ENCODE data around the gene PIGV. TPM values are rescaled to one million over a fixed set of nuclear protein-coding genes. Genes with fewer than 3 reads are reported as not detected.

Gene PIGV
- 10 to 100 TPM in 4 of 6 donors, 1 to 10 TPM in 2; 7.8 to 14.2 (median 10.8) TPM for polyA plus RNA-seq (ENCODE audit: low read depth in 6 of 6)

DNA sequence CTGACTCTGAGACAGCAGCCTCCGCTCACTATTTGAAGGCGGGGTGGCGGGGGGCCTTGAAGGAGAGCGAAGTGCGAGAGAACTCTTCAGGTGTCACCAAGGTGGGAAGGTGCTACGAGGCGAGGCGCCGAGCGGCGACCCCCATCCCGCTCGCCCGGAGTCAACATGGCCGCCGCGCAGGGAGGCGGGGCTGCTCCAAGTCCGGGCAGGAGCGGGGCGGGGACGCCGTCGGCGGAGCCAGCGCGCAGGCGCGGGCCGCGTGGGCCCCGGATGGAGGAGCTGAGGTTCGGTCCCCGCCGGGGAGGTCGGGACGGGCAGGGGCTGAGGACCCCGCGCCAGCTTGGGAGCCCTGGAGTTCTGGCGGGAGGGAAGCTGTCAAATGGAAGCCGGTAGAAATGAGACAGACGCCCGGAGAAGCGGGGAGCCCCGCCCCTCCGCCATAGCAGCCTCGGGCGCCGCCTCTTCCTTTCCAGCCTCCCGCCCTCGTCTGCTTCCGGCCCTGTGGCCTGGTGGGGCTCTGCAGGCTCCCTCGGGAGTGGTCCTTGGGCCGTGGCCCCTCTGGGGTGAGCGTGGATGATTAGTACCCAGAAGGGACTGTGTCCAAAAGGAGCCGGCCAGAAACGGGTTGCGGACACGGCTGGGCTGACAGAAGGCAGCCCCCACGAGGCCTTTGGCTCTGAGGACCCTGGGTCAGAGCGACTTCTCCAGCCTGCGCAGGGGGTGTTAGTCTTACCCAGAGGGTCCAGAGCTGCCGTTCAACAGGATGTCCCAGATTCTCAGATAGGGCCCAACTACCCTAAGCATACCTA is at the start of gene PIGV:
Gene PIGV, plus strand, starts transcription at position 245 of the 809 bp plus-strand sequence. CDS start 2,866 bp downstream, outside the sequence.
- Mint-ChIP-seq H3K4me1 (peaks cover 42 to 50% (median 45%) of the 10 kb centered on the region in 3 donors), H3K27me3 (no peaks in the 10 kb centered on the region)

DNA sequence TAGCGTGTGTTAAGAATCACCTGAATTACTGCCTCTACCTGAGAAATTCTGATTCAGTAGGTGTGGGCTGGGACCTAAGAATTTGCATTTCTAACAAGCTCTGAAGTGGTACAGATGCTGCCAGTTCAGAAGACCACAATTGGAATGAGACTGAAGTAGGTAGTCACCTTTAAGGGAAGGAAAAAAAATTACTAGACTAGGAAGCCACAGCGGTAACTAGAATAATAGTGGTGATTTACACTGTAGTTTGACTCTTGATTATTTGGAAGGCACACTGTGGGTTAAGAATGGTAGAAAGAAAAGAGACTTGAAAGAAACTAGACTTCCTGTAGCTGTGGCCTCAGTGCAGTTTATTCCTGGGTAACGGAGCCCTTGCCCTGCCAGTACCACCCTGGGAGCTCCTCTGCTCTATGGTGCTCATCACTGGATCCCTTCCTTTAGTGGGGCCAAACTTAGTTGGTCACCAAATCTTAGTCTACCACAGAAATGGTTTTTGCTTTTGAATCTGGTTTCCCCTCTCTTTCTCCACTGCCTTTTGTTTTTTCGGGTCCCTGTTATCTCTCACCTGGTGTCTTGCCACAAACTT is 48.3 kb upstream of the PIGV start:
- H3K4me3 Mint-ChIP-seq: peak overlapping the region in 7 of 8 donors; percentile 2 to 80 (median 70)
- H3K9me3 Mint-ChIP-seq: no peaks in the 10 kb centered on the region
- peaks cover 9 to 29% of the 10 kb centered on the region in 2 donors for H3K36me3 Mint-ChIP-seq
- peak overlapping the region; percentile 69 to 97 (median 80) for H3K27ac Mint-ChIP-seq
- H3K27me3 Mint-ChIP-seq: no peaks in the 10 kb centered on the region
- H3K4me1 Mint-ChIP-seq: peaks cover 47 to 63% (median 53%) of the 10 kb centered on the region in 3 donors
- no peak for DNase-seq
- no peak for ATAC-seq (ENCODE audit: low read depth in 2 of 2)

More for the DNA sequence above, at the start of gene PIGV:
- DNase-seq (peak; percentile 89), ATAC-seq (ENCODE audit: low read depth in 2 of 2) (peak; percentile 76 to 81)
- Mint-ChIP-seq H3K27ac (peak within 1 kb of the TSS; percentile 98 to 99 (median 99)), H3K9me3 (peaks cover 0 to 1% (median 0%) of the 10 kb centered on the region in 7 donors), H3K36me3 (peaks cover 5 to 7% of the 10 kb centered on the region in 2 donors), H3K4me3 (peak within 1 kb of the TSS; percentile 83 to 99 (median 99))

DNA sequence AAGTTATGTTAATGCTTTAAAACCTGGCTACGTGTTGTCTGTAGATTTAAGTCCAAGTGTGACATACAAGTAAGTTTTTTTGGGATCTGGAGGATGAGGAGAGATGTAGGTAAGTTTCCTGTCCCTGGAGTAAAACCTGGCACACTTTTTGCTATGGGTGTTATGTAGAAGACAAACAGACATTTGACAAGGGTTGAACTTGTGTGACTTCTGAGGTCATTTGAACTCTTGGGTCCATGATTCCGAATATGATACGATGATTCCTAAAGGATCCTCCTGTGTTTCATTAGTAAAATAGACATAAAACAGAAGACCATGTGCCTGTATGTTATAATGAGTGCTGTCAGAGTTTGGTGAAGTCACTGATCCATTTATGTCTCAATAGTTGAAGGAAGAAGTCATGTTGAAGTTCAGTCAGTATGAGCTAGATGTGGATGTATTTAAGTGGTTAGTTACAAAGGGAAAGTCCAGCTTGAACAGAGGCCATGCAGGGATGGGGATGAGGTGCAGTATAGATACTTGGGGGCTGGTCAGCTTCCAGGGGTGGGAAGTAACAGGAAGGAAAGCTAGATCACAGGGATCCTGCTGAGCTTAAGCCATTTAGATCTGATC is 47.6 kb upstream of the PIGV start:
- Mint-ChIP-seq H3K4me1 (peaks cover 52 to 70% (median 60%) of the 10 kb centered on the region in 3 donors), H3K4me3 (peak overlapping the region; percentile 1 to 72 (median 24)), H3K27ac (peak overlapping the region; percentile 69 to 97 (median 80)), H3K36me3 (peaks cover 9 to 29% of the 10 kb centered on the region in 2 donors), H3K9me3 (no peaks in the 10 kb centered on the region), H3K27me3 (no peaks in the 10 kb centered on the region)
- DNase-seq (no peak), ATAC-seq (ENCODE audit: low read depth in 2 of 2) (no peak)

GRCh38 chr1:26740952-26741351 is 46.8 kb upstream of the PIGV start:
- DNase-seq (no peak), ATAC-seq (ENCODE audit: low read depth in 2 of 2) (no peak)
- peak overlapping the region; percentile 49 to 97 (median 84) for H3K27ac Mint-ChIP-seq
- H3K27me3 Mint-ChIP-seq: no peaks in the 10 kb centered on the region
- peaks cover 48 to 77% (median 64%) of the 10 kb centered on the region in 3 donors for H3K4me1 Mint-ChIP-seq
- H3K9me3 Mint-ChIP-seq: no peaks in the 10 kb centered on the region
- peak overlapping the region in 2 of 8 donors; percentile 2 to 35 for H3K4me3 Mint-ChIP-seq
- H3K36me3 Mint-ChIP-seq: peaks cover 5 to 23% of the 10 kb centered on the region in 2 donors

GRCh38 chr1:26743426-26744059 is 44.2 kb upstream of the PIGV start:
- DNase-seq (no peak), ATAC-seq (ENCODE audit: low read depth in 2 of 2) (peak; percentile 46 to 50)
- Mint-ChIP-seq H3K4me1 (peaks cover 57 to 99% (median 80%) of the 10 kb centered on the region in 3 donors), H3K4me3 (peak overlapping the region; percentile 61 to 90 (median 84)), H3K9me3 (no peaks in the 10 kb centered on the region), H3K27ac (peak overlapping the region; percentile 69 to 97 (median 94)), H3K27me3 (no peaks in the 10 kb centered on the region), H3K36me3 (peaks cover 11 to 22% of the 10 kb centered on the region in 2 donors)

GRCh38 chr1:26744075-26744959 is 43.4 kb upstream of the PIGV start:
- peak overlapping the region; percentile 61 to 90 (median 84) for H3K4me3 Mint-ChIP-seq
- no peaks in the 10 kb centered on the region for H3K27me3 Mint-ChIP-seq
- H3K9me3 Mint-ChIP-seq: no peaks in the 10 kb centered on the region
- ATAC-seq (ENCODE audit: low read depth in 2 of 2) (peak; percentile 89 to 93), DNase-seq (peak; percentile 77)
- H3K27ac Mint-ChIP-seq: peak overlapping the region; percentile 69 to 97 (median 94)
- H3K36me3 Mint-ChIP-seq: peaks cover 11 to 22% of the 10 kb centered on the region in 2 donors
- H3K4me1 Mint-ChIP-seq: peaks cover 54 to 97% (median 82%) of the 10 kb centered on the region in 3 donors

DNA sequence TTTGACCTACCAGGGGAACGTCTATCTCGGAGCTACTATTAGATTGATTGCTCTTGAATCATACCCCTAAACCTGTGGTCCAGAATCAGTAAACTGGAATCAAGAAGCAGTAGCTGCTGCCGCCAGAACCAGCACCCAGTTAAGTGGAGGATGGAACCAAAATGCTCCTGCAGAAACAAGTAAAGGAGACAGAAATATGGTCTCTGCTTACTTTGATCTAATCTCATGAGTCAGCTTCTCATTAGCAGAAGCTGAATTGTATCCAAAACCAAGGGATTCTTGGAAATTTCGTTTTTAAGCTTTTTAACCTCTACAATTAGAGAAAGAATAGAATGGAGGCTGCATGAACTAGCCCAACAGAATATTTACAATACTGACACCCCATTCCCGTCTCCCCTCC is 42.6 kb upstream of the PIGV start:
- Mint-ChIP-seq H3K4me1 (peaks cover 52 to 96% (median 82%) of the 10 kb centered on the region in 3 donors), H3K4me3 (peak overlapping the region in 6 of 8 donors; percentile 11 to 89 (median 84)), H3K36me3 (peaks cover 12 to 19% of the 10 kb centered on the region in 2 donors), H3K27ac (peak overlapping the region in 5 of 6 donors; percentile 69 to 97 (median 93)), H3K27me3 (no peaks in the 10 kb centered on the region), H3K9me3 (no peaks in the 10 kb centered on the region)
- ATAC-seq (ENCODE audit: low read depth in 2 of 2) (no peak), DNase-seq (no peak)

DNA sequence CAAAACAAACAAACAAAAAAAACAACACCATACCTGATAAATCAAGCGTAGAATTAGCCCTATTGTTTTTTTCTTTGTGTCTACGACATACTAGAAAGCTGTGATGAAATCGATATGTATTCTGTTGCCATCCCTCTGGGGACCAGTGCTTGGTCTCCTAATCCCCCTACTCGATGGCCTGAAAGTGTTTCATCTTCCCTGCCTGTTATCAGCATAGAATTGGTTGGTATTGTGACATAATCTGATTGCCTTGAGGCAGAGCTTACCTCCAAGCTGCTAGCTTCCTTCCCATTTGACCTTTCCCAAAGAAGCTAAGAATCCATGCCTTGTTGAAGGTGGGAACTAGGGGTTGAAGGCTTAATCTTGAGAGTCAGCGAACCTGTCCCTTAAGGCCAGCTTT is 40.7 kb upstream of the PIGV start:
- no peaks in the 10 kb centered on the region for H3K27me3 Mint-ChIP-seq
- no peak for ATAC-seq (ENCODE audit: low read depth in 2 of 2)

DNA sequence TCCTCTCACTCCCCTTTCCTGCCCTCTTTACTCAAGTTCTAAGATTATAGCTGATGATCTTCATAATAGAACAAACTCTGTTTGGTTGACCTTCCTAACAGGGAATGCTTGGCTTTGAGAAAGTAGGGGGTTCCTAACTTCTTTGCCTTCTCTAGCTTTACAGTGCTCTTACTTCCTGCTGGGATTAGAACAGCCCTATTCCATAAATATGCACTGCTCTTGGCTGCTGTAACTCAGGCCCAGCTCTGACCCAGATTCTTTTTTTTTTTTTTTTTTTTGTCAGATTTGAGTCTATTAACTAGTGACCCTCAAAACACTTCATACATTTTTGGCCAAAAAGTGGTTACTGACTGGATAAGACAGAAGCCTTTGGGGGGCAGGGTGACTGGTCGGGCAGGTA is 39.4 kb upstream of the PIGV start:
- DNase-seq (no peak), ATAC-seq (ENCODE audit: low read depth in 2 of 2) (no peak)
- no peaks in the 10 kb centered on the region for H3K9me3 Mint-ChIP-seq
- peaks cover 46 to 92% (median 75%) of the 10 kb centered on the region in 3 donors for H3K4me1 Mint-ChIP-seq
- H3K36me3 Mint-ChIP-seq: peaks cover 0 to 13% of the 10 kb centered on the region in 2 donors
- H3K4me3 Mint-ChIP-seq: no peak overlapping the region
- H3K27ac Mint-ChIP-seq: peak overlapping the region in 5 of 6 donors; percentile 1 to 92 (median 71)
- H3K27me3 Mint-ChIP-seq: no peaks in the 10 kb centered on the region

More for the DNA sequence above, 40.7 kb upstream of the PIGV start:
- H3K9me3 Mint-ChIP-seq: no peaks in the 10 kb centered on the region
- H3K27ac Mint-ChIP-seq: peak overlapping the region in 4 of 6 donors; percentile 27 to 89 (median 75)
- H3K4me1 Mint-ChIP-seq: peaks cover 48 to 94% (median 79%) of the 10 kb centered on the region in 3 donors
- peak overlapping the region in 2 of 8 donors; percentile 15 to 62 for H3K4me3 Mint-ChIP-seq
- H3K36me3 Mint-ChIP-seq: peaks cover under 1 to 13% of the 10 kb centered on the region in 2 donors
- no peak for DNase-seq

GRCh38 chr1:26749458-26749857 is 38.3 kb upstream of the PIGV start:
- ATAC-seq (ENCODE audit: low read depth in 2 of 2) (no peak), DNase-seq (no peak)
- no peaks in the 10 kb centered on the region for H3K27me3 Mint-ChIP-seq
- peak overlapping the region in 2 of 6 donors; percentile 13 to 79 for H3K27ac Mint-ChIP-seq
- peaks cover 0 to 13% of the 10 kb centered on the region in 2 donors for H3K36me3 Mint-ChIP-seq
- no peak overlapping the region for H3K4me3 Mint-ChIP-seq
- no peaks in the 10 kb centered on the region for H3K9me3 Mint-ChIP-seq
- H3K4me1 Mint-ChIP-seq: peaks cover 42 to 89% (median 67%) of the 10 kb centered on the region in 3 donors

DNA sequence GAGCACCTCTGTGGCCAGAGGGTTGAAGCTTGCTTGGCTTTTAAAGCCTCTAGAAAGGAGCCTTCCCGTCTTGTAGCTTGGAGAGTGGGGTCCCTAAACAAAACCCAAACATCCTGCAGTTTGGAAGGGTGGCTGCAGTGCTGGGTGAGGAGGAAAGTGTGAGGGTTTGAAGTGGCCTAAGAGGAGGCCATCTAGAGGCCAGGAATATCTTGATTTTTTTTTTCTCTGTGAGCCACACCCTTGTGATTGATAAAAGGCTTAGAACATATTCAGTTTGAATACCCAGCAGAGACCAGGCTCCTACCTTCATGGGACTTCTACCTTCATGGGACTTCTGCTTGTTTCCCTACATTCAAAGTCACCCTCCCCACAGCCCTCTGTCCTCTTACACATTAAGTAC is 37.3 kb upstream of the PIGV start:
- DNase-seq: no peak
- Mint-ChIP-seq H3K4me3 (no peak overlapping the region), H3K36me3 (peaks cover 0 to 13% of the 10 kb centered on the region in 2 donors), H3K27ac (peak overlapping the region; percentile 49 to 93 (median 81)), H3K9me3 (no peaks in the 10 kb centered on the region), H3K4me1 (peaks cover 37 to 84% (median 63%) of the 10 kb centered on the region in 3 donors), H3K27me3 (no peaks in the 10 kb centered on the region)
- no peak for ATAC-seq (ENCODE audit: low read depth in 2 of 2)

- Mint-ChIP-seq H3K27me3 (no peaks in the 10 kb centered on the region), H3K27ac (peak overlapping the region in 3 of 6 donors; percentile 4 to 67 (median 33)), H3K4me3 (no peak overlapping the region), H3K36me3 (peaks cover 0 to 13% of the 10 kb centered on the region in 2 donors), H3K9me3 (no peaks in the 10 kb centered on the region), H3K4me1 (peaks cover 33 to 64% (median 55%) of the 10 kb centered on the region in 3 donors)
- ATAC-seq (ENCODE audit: low read depth in 2 of 2) (no peak), DNase-seq (no peak)
Observed at GRCh38 chr1:26752519-26752918, 35.2 kb upstream of the PIGV start.

All from naive B cell (primary cell).